DOHH2 (cell line): ENCODE measurements around the gene POM121C.
"Not testable (repeated sequence)": the region's sequence is repeated elsewhere in the genome, so short reads cannot be mapped to it uniquely, and the experiment has no call there.

Experiments
- EZH2phosphoT487 ChIP-seq: fragments of 200-600 bp; sonication (generic); IDR thresholded peaks from 2 replicates; pipeline ENCODE4 v1.6.1; 2017; ENCODE audit warnings: borderline replicate concordance, mild to moderate bottlenecking, antibody characterized with exemption, low read length, moderate library complexity, mixed read lengths
- TF ChIP-seq, protein P1 (sequence below): fragments of 200-600 bp; sonication (generic); IDR thresholded peaks from one replicate; pipeline ENCODE4 v1.5.1; 2014; ENCODE audit warnings: antibody characterized with exemption, mild to moderate bottlenecking, low read depth, low read length; ENCODE audit not compliant: poor library complexity, severe bottlenecking

DNA sequence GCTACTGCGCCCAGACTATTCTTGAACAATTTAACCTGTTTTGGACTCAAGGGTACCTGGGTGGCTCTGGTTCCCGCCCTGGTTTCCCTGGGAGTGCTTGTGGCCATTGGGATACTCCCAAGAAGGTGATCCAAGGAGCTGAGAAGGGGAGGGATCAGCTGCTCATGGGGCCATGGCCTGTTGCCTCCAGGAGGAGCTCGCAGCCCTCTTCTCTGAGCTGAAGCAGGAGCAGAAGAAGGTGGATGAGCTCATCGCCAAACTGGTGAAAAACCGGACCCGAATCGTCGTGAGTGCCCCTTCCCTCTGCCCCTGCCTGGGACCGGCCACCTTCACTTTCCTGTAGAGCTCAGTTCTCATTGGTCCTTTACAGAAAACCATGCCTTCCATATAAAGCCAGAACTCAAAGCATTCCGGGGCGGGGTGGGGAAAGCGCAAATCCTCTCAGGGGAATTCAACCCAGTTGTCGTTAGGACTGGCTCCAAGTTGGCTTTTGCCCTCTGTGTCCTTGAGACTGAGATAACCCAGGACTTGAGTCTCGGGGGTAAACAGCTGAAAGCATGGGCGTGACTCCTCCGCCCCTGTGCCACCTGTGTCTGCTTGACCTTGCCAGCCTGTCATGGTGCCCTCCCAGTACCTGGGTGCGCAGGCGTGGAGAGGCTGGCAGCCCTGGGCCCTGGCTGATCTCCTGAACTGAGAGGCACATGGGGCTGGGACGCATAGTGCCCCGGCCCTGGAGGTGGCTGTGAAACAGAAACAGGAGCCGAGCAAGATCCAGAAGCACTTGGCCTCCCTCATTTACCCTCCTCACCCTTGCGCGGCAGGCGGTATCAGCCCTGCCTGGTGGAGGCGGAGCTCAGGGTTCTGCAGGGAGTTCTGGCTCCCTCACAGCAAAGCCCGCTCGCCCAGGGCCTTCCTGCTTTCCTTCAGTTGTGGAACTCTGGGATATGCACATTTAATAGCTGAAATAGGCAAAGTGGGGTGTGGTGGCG lies 82.3 kb downstream of the POM121C start:
- TF ChIP-seq, protein P1, sequence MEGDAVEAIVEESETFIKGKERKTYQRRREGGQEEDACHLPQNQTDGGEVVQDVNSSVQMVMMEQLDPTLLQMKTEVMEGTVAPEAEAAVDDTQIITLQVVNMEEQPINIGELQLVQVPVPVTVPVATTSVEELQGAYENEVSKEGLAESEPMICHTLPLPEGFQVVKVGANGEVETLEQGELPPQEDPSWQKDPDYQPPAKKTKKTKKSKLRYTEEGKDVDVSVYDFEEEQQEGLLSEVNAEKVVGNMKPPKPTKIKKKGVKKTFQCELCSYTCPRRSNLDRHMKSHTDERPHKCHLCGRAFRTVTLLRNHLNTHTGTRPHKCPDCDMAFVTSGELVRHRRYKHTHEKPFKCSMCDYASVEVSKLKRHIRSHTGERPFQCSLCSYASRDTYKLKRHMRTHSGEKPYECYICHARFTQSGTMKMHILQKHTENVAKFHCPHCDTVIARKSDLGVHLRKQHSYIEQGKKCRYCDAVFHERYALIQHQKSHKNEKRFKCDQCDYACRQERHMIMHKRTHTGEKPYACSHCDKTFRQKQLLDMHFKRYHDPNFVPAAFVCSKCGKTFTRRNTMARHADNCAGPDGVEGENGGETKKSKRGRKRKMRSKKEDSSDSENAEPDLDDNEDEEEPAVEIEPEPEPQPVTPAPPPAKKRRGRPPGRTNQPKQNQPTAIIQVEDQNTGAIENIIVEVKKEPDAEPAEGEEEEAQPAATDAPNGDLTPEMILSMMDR: not testable (repeated sequence)
- not testable (repeated sequence) for TF ChIP-seq EZH2phosphoT487
